GM21825 (cell line): ENCODE measurements around the gene PLEKHA1.

Source experiments
- ATAC-seq: cut with Tn5 transposase; IDR thresholded peaks from one replicate; pipeline ENCODE4 v1.9.1; 2021; ENCODE audit warnings: mild to moderate bottlenecking, moderate library complexity; ENCODE audit not compliant: unreplicated experiment

The PLEKHA1 gene

GRCh38 chr10:122374237-122374858 lies at the start of gene PLEKHA1:
PLEKHA1 (plus strand) TSS chr10:122374708; CDS start chr10:122393201, 18,493 bp downstream.
- ATAC-seq, result peak; percentile 89

DNA sequence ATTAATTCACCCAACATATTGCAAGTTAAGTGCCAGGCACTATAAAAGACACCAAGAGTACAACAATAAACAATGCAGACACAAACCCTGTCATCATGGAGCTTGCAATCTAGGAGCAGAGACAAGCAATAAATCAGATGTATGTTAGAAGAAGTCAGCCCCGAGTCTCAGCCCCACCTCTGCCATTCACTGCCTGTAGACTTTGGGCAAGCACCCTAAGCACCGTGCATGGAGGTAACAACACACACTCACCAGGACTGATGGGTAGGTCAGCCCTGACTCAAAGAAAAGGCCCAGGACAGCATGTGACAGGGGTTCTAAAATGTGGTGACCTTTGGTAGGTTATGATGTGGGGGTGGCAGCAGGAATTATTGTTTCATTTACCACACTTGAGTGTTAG lies 49.3 kb upstream of the PLEKHA1 start:
- ATAC-seq, result no peak

- no peak for ATAC-seq
These were observed 48.1 kb upstream of the PLEKHA1 start for GRCh38 chr10:122326385-122326784.

DNA sequence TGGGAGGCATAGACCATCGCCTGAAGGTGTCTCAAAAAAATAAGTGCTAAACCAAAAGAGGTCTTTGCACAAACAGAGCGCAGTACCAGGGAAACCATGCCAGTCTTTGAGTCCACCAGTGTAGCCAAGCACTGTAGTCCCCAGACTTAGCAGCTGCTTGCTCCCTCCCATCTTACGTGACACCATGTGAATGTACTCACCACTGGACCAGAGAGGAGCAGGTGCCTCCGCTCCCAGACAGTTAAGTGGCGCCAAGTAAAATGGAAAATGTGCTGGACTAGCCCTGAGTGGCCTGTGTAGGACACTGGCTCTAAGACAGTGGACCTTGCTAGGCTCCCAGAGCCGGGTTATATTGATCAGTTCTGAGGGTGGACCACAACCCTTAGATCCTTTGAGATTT lies 47.7 kb upstream of the PLEKHA1 start:
- ATAC-seq, result no peak

DNA sequence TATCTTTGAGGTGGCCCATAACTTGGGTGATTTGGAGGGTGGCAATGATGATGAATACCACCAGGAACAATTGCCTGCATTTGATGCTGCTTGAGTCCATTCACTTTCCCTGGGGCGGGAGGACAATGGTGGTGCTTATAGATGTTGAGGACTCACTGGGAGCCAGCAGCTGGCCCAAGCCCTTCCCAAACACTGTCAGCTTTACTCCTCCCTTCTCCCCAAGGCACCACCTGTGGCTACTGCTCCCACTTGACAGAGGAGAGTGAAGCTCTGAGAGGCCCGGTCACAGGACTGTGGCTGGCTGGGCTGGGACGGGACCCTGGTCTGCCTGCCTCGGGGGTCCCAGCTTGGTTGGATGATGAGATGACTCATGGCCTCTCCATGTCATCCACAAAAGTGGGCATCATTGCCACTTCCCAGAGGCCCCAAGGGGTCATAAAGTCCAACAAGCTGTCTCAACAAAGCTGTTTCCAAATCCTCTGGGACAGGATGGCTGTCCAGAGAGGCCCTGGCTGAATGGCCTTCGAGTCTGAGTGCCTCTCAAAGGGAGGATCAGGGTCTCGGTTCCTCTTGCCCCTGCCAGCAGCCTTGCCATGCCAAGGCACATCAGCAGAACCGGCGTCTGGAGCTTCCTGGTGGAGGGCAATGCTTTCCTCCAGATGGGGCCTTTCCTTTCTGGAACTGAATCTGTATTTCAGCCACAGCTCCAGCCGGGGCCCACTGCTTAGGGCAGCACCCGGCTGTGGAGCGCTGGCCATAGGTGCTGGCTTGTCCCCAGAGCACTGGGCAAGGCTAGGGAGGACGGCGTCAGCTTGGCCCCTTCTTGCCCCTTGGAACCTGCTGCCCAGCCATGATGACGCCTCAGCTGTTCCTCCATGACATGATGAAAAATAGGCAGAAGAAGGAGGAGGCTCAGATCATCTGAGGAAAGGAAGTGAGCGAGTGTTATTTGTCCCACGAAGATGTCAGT lies 47.0 kb upstream of the PLEKHA1 start:
- ATAC-seq, result no peak

GRCh38 chr10:122328676-122329075 lies 45.8 kb upstream of the PLEKHA1 start:
- ATAC-seq, result no peak

- ATAC-seq, result no peak
These were observed 45.1 kb upstream of the PLEKHA1 start for GRCh38 chr10:122329416-122329815.

DNA sequence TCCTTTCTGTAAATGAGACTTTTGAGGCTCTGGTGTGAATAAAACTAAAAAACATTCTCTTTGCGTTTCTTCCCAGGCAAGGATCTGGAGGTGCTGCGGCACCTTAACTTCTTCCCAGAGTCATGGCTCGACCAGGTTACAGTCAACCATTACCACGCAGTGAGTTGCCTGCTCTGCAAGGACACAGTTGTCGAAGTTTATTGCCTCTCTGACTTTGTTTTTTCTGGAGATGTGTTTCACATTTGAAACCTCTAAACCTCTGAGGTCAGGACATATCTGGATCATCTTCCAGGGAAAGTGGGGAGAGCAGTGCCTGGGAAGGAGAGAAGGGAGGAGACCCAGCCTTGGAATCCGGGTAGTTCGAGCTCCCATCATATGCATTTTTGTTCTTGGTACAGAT lies 43.4 kb upstream of the PLEKHA1 start:
- no peak for ATAC-seq

DNA sequence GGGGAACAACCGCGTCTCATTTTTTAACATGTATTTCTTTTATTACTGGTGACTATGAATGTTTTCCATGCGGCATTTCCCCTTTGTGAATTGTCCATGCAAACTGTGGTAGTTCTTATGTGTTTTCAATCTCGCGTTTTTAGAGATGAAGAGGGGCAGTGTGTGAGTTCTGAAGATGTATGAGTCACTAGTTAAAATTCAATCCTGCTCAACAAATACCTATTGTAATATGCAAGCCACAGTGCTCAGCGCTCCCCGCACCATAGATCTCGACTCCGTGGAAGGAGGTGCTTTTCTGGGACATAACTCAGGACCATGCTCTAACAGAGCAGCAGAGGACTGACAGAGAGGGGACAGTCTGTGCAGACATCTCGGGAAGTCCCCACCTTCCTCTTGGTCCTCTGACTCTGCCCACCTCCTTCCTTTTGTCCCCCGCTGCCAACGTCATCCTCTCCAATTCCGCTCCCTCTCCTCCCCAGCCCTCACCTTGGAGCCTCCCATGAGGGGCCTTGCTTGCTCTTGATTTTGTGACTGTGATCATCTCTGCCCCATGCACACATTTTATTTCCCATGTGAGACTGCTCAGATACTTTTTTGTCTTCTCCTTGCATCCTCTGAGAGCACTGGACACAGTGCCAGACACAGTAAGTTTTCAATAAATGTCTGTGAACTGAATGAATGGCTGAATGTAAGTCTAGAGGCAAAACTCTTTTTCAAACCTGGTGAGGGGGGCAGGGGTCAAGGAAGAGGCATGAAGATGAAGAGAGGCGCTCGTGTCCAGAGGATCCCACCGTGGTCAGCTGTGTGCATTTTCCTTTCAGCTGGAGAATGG lies 42.7 kb upstream of the PLEKHA1 start:
- no peak for ATAC-seq

DNA sequence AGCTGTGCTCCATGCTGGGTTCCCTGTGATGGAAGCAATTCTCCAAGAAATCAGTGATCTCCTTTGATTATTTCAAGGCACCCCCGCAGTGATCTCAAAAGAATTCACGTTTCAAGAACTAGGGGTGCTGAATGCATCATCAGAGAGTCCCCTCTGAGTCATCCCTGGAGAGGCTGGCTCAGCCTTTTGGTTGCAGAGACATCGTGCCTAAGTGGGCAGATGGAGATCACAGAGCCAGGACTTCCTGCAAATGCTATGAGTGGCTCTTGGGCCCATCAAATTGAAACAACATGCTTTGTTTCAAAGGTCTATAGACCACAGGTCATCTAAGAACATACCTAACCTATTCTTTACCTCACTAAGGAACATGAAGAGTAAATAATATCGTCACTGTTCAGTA lies 41.5 kb upstream of the PLEKHA1 start:
- ATAC-seq, result no peak

DNA sequence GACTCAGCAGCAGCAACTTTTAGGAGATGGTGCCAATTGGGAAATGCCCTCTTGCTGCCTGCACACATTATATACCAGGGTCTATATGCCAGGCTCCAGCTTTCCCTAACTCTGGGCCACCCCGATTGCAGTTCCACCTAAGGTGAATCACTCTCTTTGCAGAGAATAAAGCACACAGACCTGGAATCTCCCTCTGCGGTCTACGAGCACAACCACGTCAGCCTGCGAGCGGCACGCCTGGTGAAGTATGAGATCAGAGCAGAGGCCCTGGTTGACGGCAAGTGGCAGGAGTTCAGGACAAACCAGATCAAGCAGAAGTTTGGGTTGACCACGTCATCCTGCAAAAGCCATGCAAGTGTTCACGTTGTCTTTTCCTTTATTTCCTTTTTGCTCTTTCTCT lies 38.2 kb upstream of the PLEKHA1 start:
- ATAC-seq, result no peak

GRCh38 chr10:122336961-122337360 lies 37.5 kb upstream of the PLEKHA1 start:
- no peak for ATAC-seq

GRCh38 chr10:122338609-122339441 lies 35.7 kb upstream of the PLEKHA1 start:
- ATAC-seq, result no peak

DNA sequence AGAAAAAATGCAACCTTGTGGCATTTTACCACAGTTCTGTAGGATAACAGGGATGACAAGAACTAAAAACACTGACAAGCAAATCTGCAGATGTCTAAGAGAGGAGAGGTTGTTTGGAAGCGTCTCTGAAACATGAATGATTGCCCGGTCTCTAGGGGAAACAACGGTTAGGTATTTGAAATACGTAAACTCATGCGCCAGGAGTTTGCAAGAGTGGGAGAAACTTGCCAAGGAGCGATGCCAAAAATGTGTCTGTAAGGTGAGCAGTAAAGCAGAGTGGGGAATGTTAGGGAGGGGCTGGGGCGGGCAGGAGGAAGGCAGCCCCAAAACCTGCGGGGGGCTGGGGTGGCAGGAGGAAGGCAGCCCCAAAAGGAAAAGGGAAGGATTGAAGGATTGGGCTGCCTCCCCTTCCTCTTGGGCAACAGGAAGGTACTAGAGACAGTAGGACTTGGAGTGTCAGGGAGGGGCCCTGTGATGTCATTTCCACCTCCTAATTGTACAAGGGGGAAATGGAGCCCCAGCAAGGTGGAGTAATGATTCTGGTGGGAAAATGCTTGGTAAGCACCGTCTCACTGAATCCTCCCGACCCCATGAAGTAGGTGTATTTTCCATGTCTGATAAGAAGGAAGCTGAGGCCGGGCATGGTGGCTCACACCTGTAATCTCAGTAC lies 33.2 kb upstream of the PLEKHA1 start:
- no peak for ATAC-seq

DNA sequence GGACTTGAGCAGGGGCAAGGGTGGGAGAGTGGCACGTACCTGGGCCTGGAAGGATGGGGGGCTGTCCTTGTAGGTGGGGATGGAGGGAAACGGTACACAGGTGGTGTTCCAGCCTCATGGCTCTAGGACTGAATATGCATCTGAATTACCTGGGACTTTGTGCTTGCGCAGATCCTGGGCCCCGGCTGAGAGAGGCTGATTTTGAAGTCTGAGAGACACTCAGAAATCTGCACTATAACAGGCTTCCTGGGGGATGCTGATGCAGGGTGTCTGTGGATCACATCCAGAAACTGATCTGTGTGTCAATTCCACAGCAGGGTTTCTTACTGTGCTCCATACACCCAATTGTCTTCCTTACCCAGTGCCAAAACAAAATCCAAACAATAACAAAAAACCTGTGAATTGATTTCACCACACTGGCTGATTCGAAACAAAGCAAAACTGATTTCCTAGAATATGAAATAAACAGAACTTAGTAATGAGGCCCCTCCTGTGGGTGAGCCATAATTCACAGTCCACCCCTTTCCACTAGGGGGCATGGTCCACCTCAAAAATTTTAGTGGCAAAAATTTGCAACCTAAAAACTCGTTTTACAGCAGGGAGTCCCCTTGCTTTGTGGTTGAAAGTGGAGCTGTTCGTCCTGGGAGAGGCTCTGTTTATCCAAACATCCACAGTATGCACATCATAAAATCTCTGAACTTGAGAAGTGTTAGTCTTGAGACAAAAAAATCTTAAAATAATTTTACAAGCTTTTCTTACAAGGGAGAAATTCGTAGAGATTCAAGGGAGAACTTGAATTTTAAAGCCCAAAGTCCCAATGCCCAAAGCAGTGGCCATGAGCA lies 32.0 kb upstream of the PLEKHA1 start:
- no peak for ATAC-seq

DNA sequence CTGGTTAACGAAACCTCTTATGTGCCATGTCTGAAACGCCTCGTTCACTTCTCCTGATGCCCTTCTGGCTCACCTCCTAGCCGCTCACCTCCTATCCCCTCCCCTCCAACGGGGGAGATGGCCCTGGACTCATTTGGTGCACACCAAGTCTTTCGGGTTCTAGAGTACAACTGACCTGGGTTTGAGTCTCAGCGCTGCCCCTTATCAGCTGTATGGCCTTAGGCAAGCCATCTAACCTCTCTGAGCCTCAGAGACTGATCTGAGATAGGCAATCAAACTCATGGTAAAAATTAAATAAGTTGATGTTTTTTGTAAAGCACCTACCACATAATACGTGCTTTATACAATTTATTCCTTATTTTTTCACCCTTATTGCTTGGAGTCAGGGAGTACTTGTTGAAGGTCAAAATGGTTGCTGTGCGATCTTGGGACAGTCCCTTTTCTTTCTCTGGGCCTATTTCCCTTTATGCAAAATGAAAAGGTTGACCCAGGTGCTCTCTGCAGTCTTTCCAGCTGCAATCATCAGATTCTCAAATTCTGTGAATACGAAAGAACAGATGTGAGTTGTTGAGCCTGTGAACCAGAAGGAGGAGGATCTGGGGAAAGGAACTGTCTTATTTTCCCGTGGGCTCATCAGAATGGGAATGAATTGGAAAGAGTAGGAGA lies 31.2 kb upstream of the PLEKHA1 start:
- no peak for ATAC-seq

DNA sequence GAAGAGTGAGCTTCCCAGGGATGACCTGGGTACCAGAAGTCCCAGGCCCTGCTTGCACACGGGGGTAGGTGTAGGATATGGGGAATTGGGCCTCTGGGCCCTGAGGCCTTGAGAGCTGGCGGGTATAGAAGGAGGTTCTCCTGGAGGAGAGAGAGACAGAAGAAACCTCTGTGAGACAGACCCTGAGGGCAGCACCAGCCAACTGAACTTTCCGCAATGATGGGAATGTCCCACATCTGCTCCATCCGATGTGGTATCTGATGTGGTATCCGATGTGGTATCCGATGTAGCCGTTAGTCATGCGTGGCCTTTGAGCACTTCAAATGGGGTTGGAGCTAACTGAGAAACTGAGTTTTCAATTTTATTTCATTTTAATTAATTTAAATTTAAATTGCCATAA lies 30.6 kb upstream of the PLEKHA1 start:
- no peak for ATAC-seq

DNA sequence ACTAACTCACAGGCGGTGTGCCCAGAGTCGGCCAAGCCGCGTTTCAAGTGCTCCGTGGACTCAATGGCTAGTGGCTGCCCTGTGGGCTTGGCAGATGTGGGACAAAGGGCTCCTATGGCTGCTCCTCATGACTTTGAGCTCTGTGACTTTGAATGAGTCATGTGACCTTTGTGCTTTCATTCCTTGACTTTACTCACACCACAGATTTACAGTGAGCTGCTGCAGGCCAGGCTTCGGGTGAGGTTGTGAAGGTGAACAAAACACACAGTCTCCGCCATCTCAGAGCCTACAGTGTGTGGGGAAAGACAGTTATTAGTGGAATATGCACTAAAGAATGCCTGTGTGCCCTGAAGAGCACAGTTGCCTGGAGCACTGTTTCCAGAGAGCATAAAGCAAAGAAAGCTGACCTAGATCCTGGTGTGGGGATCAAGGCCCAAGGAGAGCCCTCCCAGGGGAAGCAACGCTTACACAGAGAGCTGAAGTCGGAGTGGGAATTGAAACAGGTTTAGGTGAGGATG lies 29.7 kb upstream of the PLEKHA1 start:
- no peak for ATAC-seq
